H1 (cell line): ENCODE results near the gene TEX264. TPM values are rescaled to one million over a fixed set of nuclear protein-coding genes. Genes with fewer than 3 reads are reported as not detected.

Experiments
- CTCF ChIA-PET: fragments of 300-600 bp; sonication (Branson Sonifier 250); formaldehyde crosslinking; loops from one replicate; lab custom pipeline; 2021; ENCODE audit not compliant: partially characterized antibody; lab: Charles Lee
- POLR2A ChIA-PET: fragments of 300-600 bp; sonication (Branson Sonifier 250); formaldehyde crosslinking; loops from one replicate; lab custom pipeline; 2021; ENCODE audit warnings: inconsistent platforms; ENCODE audit not compliant: partially characterized antibody; lab: Charles Lee
- DNase-seq, 2 experiments: peaks; one replicate each; pipeline versions ENCODE4 v3.0.0 to v3.0.0-alpha.2; 2010 to 2022; ENCODE audit warnings: low spot score in 2 of 2, low read depth in 1 of 2, mixed read lengths in 1 of 2
- FAIRE-seq: peaks from 2 replicates; lab custom pipeline; 2011; peaks lifted over from hg19 to GRCh38; lab: Jason Lieb, UNC
- H2AFZ ChIP-seq: 2 replicates; pipeline ENCODE4 v1.8.1; 2012; ENCODE audit warnings: low read length, inconsistent platforms
- H2AK5ac ChIP-seq: 2 replicates; pipeline ENCODE4 v1.6.1; 2013; ENCODE audit warnings: low read depth, low read length
- H2BK120ac ChIP-seq: replicated peaks from 2 replicates; pipeline ENCODE3; 2013; ENCODE audit warnings: low read depth, low read length, inconsistent platforms
- H2BK12ac ChIP-seq: 2 replicates; pipeline ENCODE4 v1.6.1; 2013; ENCODE audit warnings: low read depth, low read length
- H2BK15ac ChIP-seq: 2 replicates; pipeline ENCODE4 v1.6.1; 2013; ENCODE audit warnings: low read length
- H2BK20ac ChIP-seq: 2 replicates; pipeline ENCODE4 v1.6.1; 2013; ENCODE audit warnings: low read length
- H2BK5ac ChIP-seq: 2 replicates; pipeline ENCODE4 v1.6.1; 2013; ENCODE audit warnings: low read depth, low read length
- H3K14ac ChIP-seq: 2 replicates; pipeline ENCODE4 v1.6.1; 2013; ENCODE audit warnings: inconsistent platforms; ENCODE audit not compliant: insufficient read length
- H3K18ac ChIP-seq: 2 replicates; pipeline ENCODE4 v1.6.1; 2013; ENCODE audit warnings: low read length; ENCODE audit errors: extremely low read depth
- H3K23ac ChIP-seq: 2 replicates; pipeline ENCODE4 v1.6.1; 2013; ENCODE audit warnings: inconsistent platforms; ENCODE audit not compliant: insufficient read length
- H3K23me2 ChIP-seq: 2 replicates; pipeline ENCODE4 v1.6.1; 2013; ENCODE audit warnings: low read depth, low read length
- H3K27ac ChIP-seq: 2 replicates; pipeline ENCODE4 v1.6.1; 2011; ENCODE audit warnings: low read depth, low read length, inconsistent platforms
- H3K27me3 ChIP-seq, 4 experiments: replicated peaks in 1 of 4; 1 replicate in 1 of 4; 2 replicates in 3 of 4; pipeline versions ENCODE4 v1.6.1 to v1.8.1; 2011 to 2013; ENCODE audit warnings: low read length in 3 of 4, mild to moderate bottlenecking in 3 of 4, inconsistent platforms in 2 of 4, mixed read lengths in 2 of 4, moderate library complexity in 1 of 4; ENCODE audit not compliant: control insufficient read depth in 3 of 4, insufficient read depth in 3 of 4; ENCODE audit errors: extremely low read depth in 1 of 4
- H3K36me3 ChIP-seq, 4 experiments: 2 replicates each; pipeline versions ENCODE4 v1.6.1 to v1.8.1; 2011 to 2013; ENCODE audit warnings: mild to moderate bottlenecking in 4 of 4, low read length in 3 of 4, moderate library complexity in 2 of 4, control low read depth in 1 of 4, inconsistent platforms in 1 of 4; ENCODE audit not compliant: insufficient read depth in 4 of 4, control insufficient read depth in 2 of 4
- H3K4ac ChIP-seq: replicated peaks from 2 replicates; pipeline ENCODE3; 2013; ENCODE audit warnings: low read length, low read depth, mixed read lengths, inconsistent platforms; ENCODE audit not compliant: insufficient read length
- H3K4me1 ChIP-seq, 4 experiments: replicated peaks in 1 of 4; 1 replicate in 1 of 4; 2 replicates in 3 of 4; pipeline versions ENCODE4 v1.6.1 to v1.8.1; 2011 to 2013; ENCODE audit warnings: low read length in 3 of 4, inconsistent platforms in 2 of 4, mixed read lengths in 1 of 4; ENCODE audit not compliant: insufficient read depth in 4 of 4, control insufficient read depth in 3 of 4
- H3K4me2 ChIP-seq, 2 experiments: 2 replicates each; pipeline versions ENCODE4 v1.6.1 to v1.8.1; 2011 to 2013; ENCODE audit warnings: low read depth in 2 of 2, low read length in 2 of 2, control low read depth in 1 of 2, inconsistent platforms in 1 of 2, mild to moderate bottlenecking in 1 of 2; ENCODE audit not compliant: insufficient read depth in 1 of 2
- H3K4me3 ChIP-seq, 4 experiments: fragments of 200-600, 300-600 bp in 1 of 4; sonication (generic), shearing (Covaris generic), sonication (Bioruptor Twin) in 1 of 4; 2 replicates each; pipeline versions ENCODE4 v1.5.1 to v1.8.1; 2011 to 2016; ENCODE audit warnings: low read length in 4 of 4, low read depth in 3 of 4, control low read depth in 2 of 4, inconsistent platforms in 2 of 4, mild to moderate bottlenecking in 2 of 4, mixed read lengths in 1 of 4, moderate library complexity in 1 of 4; ENCODE audit not compliant: insufficient read depth in 2 of 4; ENCODE audit errors: extremely low read depth in 1 of 4
- H3K56ac ChIP-seq: replicated peaks from 2 replicates; pipeline ENCODE3; 2013; ENCODE audit warnings: low read depth, mild to moderate bottlenecking, mixed read lengths, low read length, inconsistent platforms; ENCODE audit not compliant: insufficient read length
- H3K79me1 ChIP-seq: 2 replicates; pipeline ENCODE4 v1.6.1; 2013; ENCODE audit warnings: low read depth, low read length, control low read depth
- H3K79me2 ChIP-seq, 2 experiments: 2 replicates each; pipeline versions ENCODE4 v1.6.1 to v1.8.1; 2012 to 2013; ENCODE audit warnings: low read length in 2 of 2, mild to moderate bottlenecking in 2 of 2, inconsistent platforms in 1 of 2; ENCODE audit not compliant: insufficient read depth in 2 of 2, control insufficient read depth in 1 of 2
- H3K9ac ChIP-seq, 4 experiments: replicated peaks in 1 of 4; 1 replicate in 1 of 4; 2 replicates in 3 of 4; pipeline versions ENCODE4 v1.6.1 to v1.8.1; 2011 to 2013; ENCODE audit warnings: low read depth in 3 of 4, low read length in 3 of 4, control low read depth in 2 of 4, mild to moderate bottlenecking in 2 of 4, moderate library complexity in 2 of 4, inconsistent platforms in 1 of 4; ENCODE audit errors: extremely low read depth in 1 of 4
- H3K9me3 ChIP-seq, 2 experiments: 2 replicates each; pipeline versions ENCODE4 v1.6.1 to v1.8.1; 2012 to 2013; ENCODE audit warnings: mild to moderate bottlenecking in 2 of 2, moderate library complexity in 2 of 2, control low read depth in 1 of 2, inconsistent platforms in 1 of 2, low read depth in 1 of 2, low read length in 1 of 2, mixed read lengths in 1 of 2; ENCODE audit not compliant: insufficient read depth in 2 of 2
- H4K20me1 ChIP-seq, 2 experiments: replicated peaks in 1 of 2; 2 replicates each; pipeline versions ENCODE3 to v1.8.1; 2011 to 2013; ENCODE audit warnings: inconsistent platforms in 2 of 2, low read length in 2 of 2, mild to moderate bottlenecking in 1 of 2; ENCODE audit not compliant: insufficient read depth in 2 of 2, control insufficient read depth in 1 of 2
- H4K5ac ChIP-seq: 2 replicates; pipeline ENCODE4 v1.6.1; 2013; ENCODE audit warnings: low read length, low read depth, mixed read lengths, inconsistent platforms; ENCODE audit not compliant: insufficient read length
- H4K8ac ChIP-seq: 2 replicates; pipeline ENCODE4 v1.8.0; 2013; ENCODE audit warnings: mild to moderate bottlenecking, moderate library complexity, low read length, inconsistent platforms; ENCODE audit not compliant: insufficient read depth; ENCODE audit errors: extremely low read depth
- H4K91ac ChIP-seq: replicated peaks from 2 replicates; pipeline ENCODE3; 2013; ENCODE audit warnings: low read length, mixed read lengths, inconsistent platforms; ENCODE audit not compliant: insufficient read length
- ATF3 ChIP-seq: IDR thresholded peaks from 2 replicates; pipeline ENCODE4 v1.6.1; 2011; ENCODE audit warnings: low read depth, mild to moderate bottlenecking, low read length; ENCODE audit not compliant: insufficient read depth
- CBX8 ChIP-seq: fragments of 300-800, 300-1000 bp; sonication (generic); IDR thresholded peaks from 2 replicates; pipeline ENCODE4 v1.7.1; 2016; ENCODE audit warnings: low read depth, low read length, borderline replicate concordance
- EP300 ChIP-seq, 2 experiments: IDR thresholded peaks; 1 replicate in 1 of 2; 2 replicates in 1 of 2; pipeline ENCODE4 v1.6.1; 2011 to 2012; ENCODE audit warnings: low read depth in 2 of 2, low read length in 2 of 2, mild to moderate bottlenecking in 2 of 2, borderline replicate concordance in 1 of 2, inconsistent platforms in 1 of 2, moderate library complexity in 1 of 2
- MAX ChIP-seq: IDR thresholded peaks from 2 replicates; pipeline ENCODE4 v1.6.1; 2012; ENCODE audit warnings: inconsistent platforms
- POLR2A ChIP-seq, 2 experiments: IDR thresholded peaks; 1 replicate in 1 of 2; 2 replicates in 1 of 2; pipeline ENCODE4 v1.6.1; 2011; ENCODE audit warnings: low read depth in 2 of 2, low read length in 2 of 2, mild to moderate bottlenecking in 2 of 2; ENCODE audit errors: control extremely low read depth in 1 of 2
- POLR2AphosphoS5 ChIP-seq: IDR thresholded peaks from 2 replicates; pipeline ENCODE4 v1.6.1; 2011; ENCODE audit warnings: low read depth, low read length
- RAD21 ChIP-seq, 2 experiments: IDR thresholded peaks in 1 of 2; conservative IDR thresholded peaks in 1 of 2; 2 replicates each; pipeline ENCODE4 v1.6.1; 2011; ENCODE audit warnings: low read depth in 2 of 2, low read length in 2 of 2, improper control_type of control experiment in 1 of 2, inconsistent platforms in 1 of 2, mild to moderate bottlenecking in 1 of 2, moderate library complexity in 1 of 2
- RXRA ChIP-seq: IDR thresholded peaks from 2 replicates; pipeline ENCODE4 v1.6.1; 2011; ENCODE audit warnings: low read depth, mild to moderate bottlenecking, low read length, moderate library complexity; ENCODE audit not compliant: insufficient read depth
- SP1 ChIP-seq: IDR thresholded peaks from 2 replicates; pipeline ENCODE4 v1.6.1; 2011; ENCODE audit warnings: low read depth, low read length
- SP2 ChIP-seq: IDR thresholded peaks from 2 replicates; pipeline ENCODE4 v1.6.1; 2012; ENCODE audit warnings: mild to moderate bottlenecking, low read length, inconsistent platforms
- YY1 ChIP-seq: IDR thresholded peaks from 2 replicates; pipeline ENCODE4 v1.6.1; 2011; ENCODE audit warnings: low read depth, mild to moderate bottlenecking, low read length
- WGBS, 2 experiments: shearing (Covaris generic) in 1 of 2; methylation state at CpG; one replicate each; pipeline versions ENCODE4 v1.1.6 to v1.1.7; 2013 to 2015; ENCODE audit warnings: low lambda C conversion rate in 2 of 2, mixed read lengths in 2 of 2, inconsistent platforms in 1 of 2, low coverage in 1 of 2, missing lambda C conversion rate in 1 of 2; ENCODE audit not compliant: insufficient replicate concordance in 2 of 2, insufficient coverage in 1 of 2, insufficient read length in 1 of 2; ENCODE audit errors: extremely low coverage in 1 of 2, missing lambda C conversion rate in 1 of 2; 5-methylcytosine and 5-hydroxymethylcytosine counted together
- polyA plus RNA-seq, 7 experiments: library from polyadenylated mRNA; depleted of rRNA in 3 of 7; stranded (reverse) in 5 of 7; unstranded in 2 of 7; fragments of >200 nt in 5 of 7; fragments of 200-250 nt in 2 of 7; gene quantifications; 1 replicate in 5 of 7; 2 replicates in 1 of 7; 4 replicates in 1 of 7; pipeline versions ENCODE4 v1.2.1 to v1.2.3, GENCODE V29; 2011 to 2013; ENCODE audit warnings: missing spikeins in 2 of 7, mixed read lengths in 2 of 7
- total RNA-seq: library from RNA; stranded (reverse); fragmentation: NEBNext Ultra II Directional; extraction: Animal tissue kit (Norgen Biotek cat#: 25700); gene quantifications from 2 replicates; pipeline ENCODE4 v1.2.1, GENCODE V29; 2021

TEX264 gene
- total and polyA plus RNA-seq, 2 of the 8 experiments (the other 6 are each of a cell fraction or from before 2014, with no cell fraction given) = 11.2 to 35.6 TPM

- Histone ChIP-seq H3K18ac (no peak overlapping the region), H3K4me2 (no peak overlapping the region), H2BK12ac (no peak overlapping the region), H2BK120ac (no peak overlapping the region), H4K91ac (no peak overlapping the region), H2AK5ac (no peak overlapping the region), H3K4ac (no peak overlapping the region), H2BK20ac (no peak overlapping the region), H2BK5ac (no peak overlapping the region), H4K5ac (no peak overlapping the region), H3K79me2 (no peaks in the 10 kb centered on the region), H3K4me1 (no peaks in the 10 kb centered on the region), H4K8ac (no peak overlapping the region), H3K9ac (no peak overlapping the region), H4K20me1 (no peaks in the 10 kb centered on the region), H3K23ac (no peak overlapping the region), H3K56ac (no peak overlapping the region), H2BK15ac (no peak overlapping the region), H3K4me3 (no peak overlapping the region), H3K27me3 (no peaks in the 10 kb centered on the region), H2AFZ (no peak overlapping the region), H3K9me3 (no peaks in the 10 kb centered on the region), H3K23me2 (no peaks in the 10 kb centered on the region), H3K27ac (no peak overlapping the region), H3K36me3 (peaks cover 18 to 53% (median 41%) of the 10 kb centered on the region in 4 experiments), H3K79me1 (no peaks in the 10 kb centered on the region), H3K14ac (no peak overlapping the region)
- CTCF ChIA-PET = interaction anchor here (0.7 to 8.6 kb wide), 19 partner anchors 10 to 184 kb away, joined by 3 to 103 read pairs (median 4); partner anchors contain the start of genes DCAF1 and RAD54L2
- FAIRE-seq (peak; percentile 97), DNase-seq (peak; percentile 58 to 67)
- POLR2A ChIA-PET = interaction anchor here (1.7 kb wide), 1 partner anchor 136 kb away, joined by 5 read pairs; no protein-coding TSS in a partner anchor
- WGBS, 2 experiments = 67% methylated on average over 6 of the region's 6 CpGs; no CpG with 5 or more reads in 1 of the 2 experiments
- TF ChIP-seq RAD21 (IDR thresholded peaks at IDR 0.05 in 1 of 2, conservative IDR thresholded peaks at IDR 0.05 in 1 of 2; ENCODE audit: low read depth in 2 of 2, low read length in 2 of 2) (peak; percentile 84), ATF3 (peak; percentile 60; the same call in 1 of the 2 replicates), EP300 (IDR thresholded peaks at IDR 0.05; ENCODE audit: borderline replicate concordance in 1 of 2, low read depth in 2 of 2, low read length in 2 of 2) (no peak), RXRA (no peak), CBX8 (no peak), MAX (0 out of 2 replicates have a peak, but pooled peaks have one; percentile 13), YY1 (peak; percentile 78), SP1 (no peak), SP2 (no peak), POLR2AphosphoS5 (no peak), POLR2A (IDR thresholded peaks at IDR 0.05; ENCODE audit: control extremely low read depth in 1 of 2, low read depth in 2 of 2, low read length in 2 of 2) (no peak)
These were observed 33.0 kb upstream of the TEX264 start for GRCh38 chr3:51637941-51638471.
